ENCODE results near the gene OPCML. TPM values are rescaled to one million over a fixed set of nuclear protein-coding genes. Genes with fewer than 3 reads are reported as not detected.

OPCML gene
- total RNA-seq, 1 experiment from 2014 or later = 0.13 TPM

DNA sequence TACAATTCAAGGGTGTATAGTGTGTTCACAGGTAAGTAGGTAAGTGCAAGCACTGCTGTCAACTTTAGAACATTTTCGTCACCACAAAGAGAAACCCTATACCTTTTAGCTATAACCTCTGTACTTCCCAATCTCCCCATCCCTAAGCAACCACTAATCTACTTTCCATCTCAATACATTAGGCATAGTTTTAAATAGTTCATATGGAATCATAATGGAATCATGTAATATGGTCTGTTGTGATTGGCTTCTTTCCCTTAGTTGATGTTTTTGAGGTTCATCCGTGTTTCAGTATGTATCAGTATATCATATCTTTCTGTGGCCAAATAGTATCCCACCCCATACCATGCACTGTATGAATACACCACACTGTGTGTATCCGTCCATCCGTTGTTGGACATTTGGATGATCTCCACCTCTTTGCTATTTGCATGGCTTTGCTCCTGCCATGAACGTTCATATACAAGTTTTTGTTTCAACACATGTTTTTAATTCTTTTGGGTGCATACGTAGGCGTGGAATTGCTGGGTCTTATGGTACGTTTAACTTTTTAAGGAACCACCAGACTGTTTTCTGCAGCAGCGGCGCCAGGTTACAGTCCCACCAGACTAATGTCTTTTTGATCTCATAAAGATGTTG lies 27.7 kb upstream of the OPCML start:
- TF ChIP-seq EZH2 (IDR thresholded peaks at IDR 0.05; ENCODE audit: borderline replicate concordance, low read depth, low read length, poor library complexity, severe bottlenecking) (no peak), CTCF (conservative IDR thresholded peaks at IDR 0.05; ENCODE audit: low read depth, low read length) (no peak)
- ChIA-PET CTCF (no interaction called here), POLR2A (ENCODE audit: low non-redundant PET) (no interaction called here)
- no peak for DNase-seq (ENCODE audit: low spot score)
- no peak overlapping the region for H3K4me3 ChIP-seq (ENCODE audit: low read depth, low read length, poor library complexity, severe bottlenecking)
- peaks cover 27% of the 10 kb centered on the region for H3K9me3 ChIP-seq (ENCODE audit: low read depth, low read length, poor library complexity, severe bottlenecking)
- intact Hi-C loops (cut with micrococcal nuclease; ENCODE audit: unreplicated experiment) = no loop called here
- H3K4me1 ChIP-seq (ENCODE audit: insufficient read depth, low read length, poor library complexity, severe bottlenecking) = no peaks in the 10 kb centered on the region
- no TSS peak for BruUV-seq (replicated peaks)
- H3K27me3 ChIP-seq (replicated peaks; ENCODE audit: insufficient read depth, low read depth, low read length, poor library complexity) = no peaks in the 10 kb centered on the region
- no peak overlapping the region for H3K27ac ChIP-seq (ENCODE audit: low read depth, low read length, poor library complexity, severe bottlenecking)
- no peaks in the 10 kb centered on the region for H3K36me3 ChIP-seq (ENCODE audit: insufficient read depth, low read length, poor library complexity, severe bottlenecking)

DNA sequence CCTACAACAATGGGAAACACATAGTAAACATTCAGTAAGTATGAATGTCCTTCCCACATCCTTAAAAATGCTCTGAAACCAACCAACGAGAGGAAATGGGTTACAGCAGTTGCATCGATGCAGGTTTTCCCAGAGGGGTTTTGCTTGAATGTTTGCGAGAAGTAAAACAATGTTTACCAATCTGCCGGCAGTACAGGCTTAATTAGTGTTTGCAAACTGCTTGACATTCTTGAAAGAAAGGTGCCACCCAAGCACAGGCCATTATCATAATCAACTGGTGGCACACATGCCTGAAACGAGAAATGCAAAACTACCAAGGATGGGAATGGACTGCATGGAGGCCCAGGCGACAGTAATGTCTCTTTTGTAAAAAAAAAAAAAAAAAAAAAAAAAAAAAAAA lies 27.1 kb upstream of the OPCML start:
- H3K27me3 ChIP-seq (replicated peaks; ENCODE audit: insufficient read depth, low read depth, low read length, poor library complexity) = no peaks in the 10 kb centered on the region
- H3K4me1 ChIP-seq (ENCODE audit: insufficient read depth, low read length, poor library complexity, severe bottlenecking) = no peaks in the 10 kb centered on the region
- no peak for DNase-seq (ENCODE audit: low spot score)
- H3K9me3 ChIP-seq (ENCODE audit: low read depth, low read length, poor library complexity, severe bottlenecking) = peaks cover 32% of the 10 kb centered on the region
- intact Hi-C loops (cut with micrococcal nuclease; ENCODE audit: unreplicated experiment) = no loop called here
- ChIA-PET CTCF (no interaction called here), POLR2A (ENCODE audit: low non-redundant PET) (no interaction called here)
- H3K36me3 ChIP-seq (ENCODE audit: insufficient read depth, low read length, poor library complexity, severe bottlenecking) = no peaks in the 10 kb centered on the region
- TF ChIP-seq EZH2 (IDR thresholded peaks at IDR 0.05; ENCODE audit: borderline replicate concordance, low read depth, low read length, poor library complexity, severe bottlenecking) = no peak
- no peak for TF ChIP-seq CTCF (conservative IDR thresholded peaks at IDR 0.05; ENCODE audit: low read depth, low read length)
- BruUV-seq (replicated peaks) = no TSS peak
- H3K27ac ChIP-seq (ENCODE audit: low read depth, low read length, poor library complexity, severe bottlenecking) = no peak overlapping the region
- no peak overlapping the region for H3K4me3 ChIP-seq (ENCODE audit: low read depth, low read length, poor library complexity, severe bottlenecking)

GRCh38 chr11:133555034-133555433 lies 22.7 kb upstream of the OPCML start:
- Histone ChIP-seq H3K4me1 (ENCODE audit: insufficient read depth, low read length, poor library complexity, severe bottlenecking) (no peaks in the 10 kb centered on the region), H3K36me3 (ENCODE audit: insufficient read depth, low read length, poor library complexity, severe bottlenecking) (no peaks in the 10 kb centered on the region), H3K27ac (ENCODE audit: low read depth, low read length, poor library complexity, severe bottlenecking) (no peak overlapping the region), H3K9me3 (ENCODE audit: low read depth, low read length, poor library complexity, severe bottlenecking) (peaks cover 32% of the 10 kb centered on the region), H3K4me3 (ENCODE audit: low read depth, low read length, poor library complexity, severe bottlenecking) (no peak overlapping the region), H3K27me3 (replicated peaks; ENCODE audit: insufficient read depth, low read depth, low read length, poor library complexity) (no peaks in the 10 kb centered on the region)
- BruUV-seq (replicated peaks) = no TSS peak
- intact Hi-C loops (cut with micrococcal nuclease; ENCODE audit: unreplicated experiment) = no loop called here
- DNase-seq (ENCODE audit: low spot score) = no peak
- TF ChIP-seq EZH2 (IDR thresholded peaks at IDR 0.05; ENCODE audit: borderline replicate concordance, low read depth, low read length, poor library complexity, severe bottlenecking) = no peak
- no peak for TF ChIP-seq CTCF (conservative IDR thresholded peaks at IDR 0.05; ENCODE audit: low read depth, low read length)
- ChIA-PET POLR2A (ENCODE audit: low non-redundant PET) (no interaction called here), CTCF (no interaction called here)

Data from A673 (cell line).